ENCODE data around the gene CFAP68. TPM values are rescaled to one million over a fixed set of nuclear protein-coding genes. Genes with fewer than 3 reads are reported as not detected.

CFAP68 gene
- total RNA-seq, 2 experiments from 2014 or later: 18.7 to 21.0 TPM

DNA sequence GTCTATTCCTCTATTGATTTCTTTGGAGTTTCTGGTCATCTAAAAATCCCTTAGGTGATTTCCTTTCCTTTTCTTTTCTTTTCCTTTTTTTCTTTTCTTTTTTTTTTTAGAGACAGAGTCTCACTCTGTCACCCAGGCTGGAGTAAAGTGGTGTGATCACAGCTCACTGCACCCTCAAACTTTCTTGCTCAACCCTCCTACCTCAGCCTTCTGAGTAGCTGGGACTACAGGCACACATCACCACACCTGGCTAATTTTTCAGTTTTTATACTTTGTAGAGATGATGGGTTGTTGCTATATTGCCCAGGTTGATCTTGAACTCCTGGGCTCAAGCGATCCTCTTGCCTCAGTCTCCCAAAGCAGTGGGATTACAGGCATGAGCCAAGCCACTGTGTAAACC is 37.4 kb downstream of the CFAP68 start:
- peaks cover 59% of the 10 kb centered on the region for H3K27me3 Mint-ChIP-seq
- CTCF ChIA-PET: no interaction called here

GRCh38 chr11:111917312-111917711 is 38.0 kb downstream of the CFAP68 start:
- POLR2A ChIA-PET: no interaction called here
- H3K27me3 Mint-ChIP-seq: peaks cover 54% of the 10 kb centered on the region
- no peaks in the 10 kb centered on the region for H3K36me3 Mint-ChIP-seq (ENCODE audit: low read depth)

More for the DNA sequence above, 37.4 kb downstream of the CFAP68 start:
- DNase-seq (no peak), ATAC-seq (ENCODE audit: poor library complexity) (no peak)
- Mint-ChIP-seq H3K4me1 (ENCODE audit: low read depth) (no peaks in the 10 kb centered on the region), H3K36me3 (ENCODE audit: low read depth) (no peaks in the 10 kb centered on the region), H3K4me3 (no peak overlapping the region), H3K27ac (no peak overlapping the region), H3K9me3 (no peaks in the 10 kb centered on the region)
- H3K4me1 ChIP-seq (ENCODE audit: insufficient read depth, low read length): no peaks in the 10 kb centered on the region
- TF ChIP-seq, protein P1, sequence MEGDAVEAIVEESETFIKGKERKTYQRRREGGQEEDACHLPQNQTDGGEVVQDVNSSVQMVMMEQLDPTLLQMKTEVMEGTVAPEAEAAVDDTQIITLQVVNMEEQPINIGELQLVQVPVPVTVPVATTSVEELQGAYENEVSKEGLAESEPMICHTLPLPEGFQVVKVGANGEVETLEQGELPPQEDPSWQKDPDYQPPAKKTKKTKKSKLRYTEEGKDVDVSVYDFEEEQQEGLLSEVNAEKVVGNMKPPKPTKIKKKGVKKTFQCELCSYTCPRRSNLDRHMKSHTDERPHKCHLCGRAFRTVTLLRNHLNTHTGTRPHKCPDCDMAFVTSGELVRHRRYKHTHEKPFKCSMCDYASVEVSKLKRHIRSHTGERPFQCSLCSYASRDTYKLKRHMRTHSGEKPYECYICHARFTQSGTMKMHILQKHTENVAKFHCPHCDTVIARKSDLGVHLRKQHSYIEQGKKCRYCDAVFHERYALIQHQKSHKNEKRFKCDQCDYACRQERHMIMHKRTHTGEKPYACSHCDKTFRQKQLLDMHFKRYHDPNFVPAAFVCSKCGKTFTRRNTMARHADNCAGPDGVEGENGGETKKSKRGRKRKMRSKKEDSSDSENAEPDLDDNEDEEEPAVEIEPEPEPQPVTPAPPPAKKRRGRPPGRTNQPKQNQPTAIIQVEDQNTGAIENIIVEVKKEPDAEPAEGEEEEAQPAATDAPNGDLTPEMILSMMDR (IDR thresholded peaks at IDR 0.05): no peak
- H3K27me3 ChIP-seq (ENCODE audit: control insufficient read depth in 1 of 2, insufficient read depth in 2 of 2, low read length in 2 of 2): peaks cover 24 to 29% of the 10 kb centered on the region in 2 experiments
- no peaks in the 10 kb centered on the region for H3K36me3 ChIP-seq (ENCODE audit: insufficient read depth, low read length)
- H3K9me3 ChIP-seq (ENCODE audit: control insufficient read depth in 1 of 2, insufficient read depth in 1 of 2, low read length in 2 of 2): peaks cover 0 to 3% of the 10 kb centered on the region in 2 experiments
- no peak overlapping the region for H3K4me3 ChIP-seq (ENCODE audit: low read length)
- POLR2A ChIA-PET: no interaction called here
- H3K27ac ChIP-seq (ENCODE audit: low read depth in 1 of 2, low read length in 2 of 2): no peak overlapping the region
- intact Hi-C loops (cut with DNase I, micrococcal nuclease): no loop called here

GRCh38 chr11:111917788-111918187 is 38.4 kb downstream of the CFAP68 start:
- ATAC-seq (ENCODE audit: poor library complexity): no peak
- H3K9me3 ChIP-seq (ENCODE audit: control insufficient read depth in 1 of 2, insufficient read depth in 1 of 2, low read length in 2 of 2): no peaks in the 10 kb centered on the region
- Mint-ChIP-seq H3K36me3 (ENCODE audit: low read depth) (no peaks in the 10 kb centered on the region), H3K9me3 (no peaks in the 10 kb centered on the region), H3K4me1 (ENCODE audit: low read depth) (no peaks in the 10 kb centered on the region), H3K4me3 (no peak overlapping the region), H3K27me3 (peaks cover 53% of the 10 kb centered on the region), H3K27ac (no peak overlapping the region)
- H3K27ac ChIP-seq (ENCODE audit: low read depth in 1 of 2, low read length in 2 of 2): no peak overlapping the region
- peaks cover 22 to 23% of the 10 kb centered on the region in 2 experiments for H3K27me3 ChIP-seq (ENCODE audit: control insufficient read depth in 1 of 2, insufficient read depth in 2 of 2, low read length in 2 of 2)
- CTCF ChIA-PET: no interaction called here
- no peaks in the 10 kb centered on the region for H3K4me1 ChIP-seq (ENCODE audit: insufficient read depth, low read length)
- TF ChIP-seq, protein P1 (IDR thresholded peaks at IDR 0.05): no peak
- intact Hi-C loops (cut with DNase I, micrococcal nuclease): no loop called here
- H3K4me3 ChIP-seq (ENCODE audit: low read length): no peak overlapping the region
- POLR2A ChIA-PET: no interaction called here
- no peak for DNase-seq
- no peaks in the 10 kb centered on the region for H3K36me3 ChIP-seq (ENCODE audit: insufficient read depth, low read length)

More at GRCh38 chr11:111917312-111917711, 38.0 kb downstream of the CFAP68 start:
- no peak for DNase-seq
- Histone ChIP-seq H3K4me3 (ENCODE audit: low read length) (no peak overlapping the region), H3K36me3 (ENCODE audit: insufficient read depth, low read length) (no peaks in the 10 kb centered on the region), H3K27me3 (ENCODE audit: control insufficient read depth in 1 of 2, insufficient read depth in 2 of 2, low read length in 2 of 2) (peaks cover 23% of the 10 kb centered on the region in 2 experiments), H3K9me3 (ENCODE audit: control insufficient read depth in 1 of 2, insufficient read depth in 1 of 2, low read length in 2 of 2) (no peaks in the 10 kb centered on the region), H3K4me1 (ENCODE audit: insufficient read depth, low read length) (no peaks in the 10 kb centered on the region), H3K27ac (ENCODE audit: low read depth in 1 of 2, low read length in 2 of 2) (no peak overlapping the region)
- no peak overlapping the region for H3K27ac Mint-ChIP-seq
- no peak for ATAC-seq (ENCODE audit: poor library complexity)
- H3K4me3 Mint-ChIP-seq: no peak overlapping the region
- no peaks in the 10 kb centered on the region for H3K4me1 Mint-ChIP-seq (ENCODE audit: low read depth)
- CTCF ChIA-PET: no interaction called here
- intact Hi-C loops (cut with DNase I, micrococcal nuclease): no loop called here
- H3K9me3 Mint-ChIP-seq: no peaks in the 10 kb centered on the region
- TF ChIP-seq, protein P1 (IDR thresholded peaks at IDR 0.05): no peak
